GM13976 (cell line): Measurements from ENCODE around the gene EPB41L4A.

Experiments used
- DNase-seq: peaks from one replicate; pipeline ENCODE4 v3.0.0; 2012; ENCODE audit warnings: low spot score
- in situ Hi-C: fragments of 300-500 bp; cut with MboI; formaldehyde crosslinking; loops from one replicate; pipeline ENCODE4 v1.12.0; 2022; ENCODE audit warnings: low sequenced_read_pairs, mixed read lengths, inconsistent platforms; ENCODE audit not compliant: unreplicated experiment
- TF ChIP-seq, protein P1 (sequence below): IDR thresholded peaks from 2 replicates; pipeline ENCODE4 v1.5.1; 2012; ENCODE audit warnings: borderline replicate concordance, mild to moderate bottlenecking; ENCODE audit not compliant: insufficient read depth; ENCODE audit errors: extremely low read depth, missing control alignments, control extremely low read depth

Gene EPB41L4A

DNA sequence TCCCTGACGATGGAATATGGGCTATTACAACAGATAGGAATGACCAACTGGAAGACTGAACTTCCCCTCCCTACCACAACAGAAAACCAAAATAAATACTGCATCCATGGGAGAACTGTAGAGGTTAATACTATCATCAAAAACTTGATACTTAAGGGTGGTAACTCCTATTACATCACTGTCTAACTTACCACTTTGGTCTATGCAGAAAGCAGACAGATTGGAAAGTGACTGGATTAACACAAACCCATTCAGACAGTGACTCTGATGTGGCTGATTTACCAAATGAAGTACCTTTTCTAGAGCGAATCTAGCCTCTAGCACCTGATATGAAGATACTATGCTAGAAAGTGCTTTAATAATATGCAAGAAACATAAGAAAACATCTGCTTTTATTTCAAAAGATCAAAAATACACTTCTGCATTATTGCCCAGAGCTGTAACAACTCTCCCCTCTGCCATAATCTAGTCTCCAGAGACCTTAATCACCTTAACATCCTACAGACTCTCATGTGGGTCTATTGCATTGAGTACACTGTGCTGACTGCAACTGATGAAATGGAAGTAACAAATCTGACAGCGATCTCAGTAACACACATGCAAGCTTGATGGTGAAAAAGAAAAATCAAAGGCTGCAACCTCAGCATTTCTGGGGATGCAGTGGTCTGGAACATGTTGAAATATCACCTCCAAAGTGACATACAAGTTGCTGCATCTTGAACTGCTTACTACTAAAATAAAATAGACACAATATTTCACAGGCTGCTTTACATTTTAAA, 62.7 kb downstream of the EPB41L4A start:
- DNase-seq, result no peak
- in situ Hi-C loops, result no loop called here
- TF ChIP-seq, protein P1, sequence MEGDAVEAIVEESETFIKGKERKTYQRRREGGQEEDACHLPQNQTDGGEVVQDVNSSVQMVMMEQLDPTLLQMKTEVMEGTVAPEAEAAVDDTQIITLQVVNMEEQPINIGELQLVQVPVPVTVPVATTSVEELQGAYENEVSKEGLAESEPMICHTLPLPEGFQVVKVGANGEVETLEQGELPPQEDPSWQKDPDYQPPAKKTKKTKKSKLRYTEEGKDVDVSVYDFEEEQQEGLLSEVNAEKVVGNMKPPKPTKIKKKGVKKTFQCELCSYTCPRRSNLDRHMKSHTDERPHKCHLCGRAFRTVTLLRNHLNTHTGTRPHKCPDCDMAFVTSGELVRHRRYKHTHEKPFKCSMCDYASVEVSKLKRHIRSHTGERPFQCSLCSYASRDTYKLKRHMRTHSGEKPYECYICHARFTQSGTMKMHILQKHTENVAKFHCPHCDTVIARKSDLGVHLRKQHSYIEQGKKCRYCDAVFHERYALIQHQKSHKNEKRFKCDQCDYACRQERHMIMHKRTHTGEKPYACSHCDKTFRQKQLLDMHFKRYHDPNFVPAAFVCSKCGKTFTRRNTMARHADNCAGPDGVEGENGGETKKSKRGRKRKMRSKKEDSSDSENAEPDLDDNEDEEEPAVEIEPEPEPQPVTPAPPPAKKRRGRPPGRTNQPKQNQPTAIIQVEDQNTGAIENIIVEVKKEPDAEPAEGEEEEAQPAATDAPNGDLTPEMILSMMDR, result no peak

DNA sequence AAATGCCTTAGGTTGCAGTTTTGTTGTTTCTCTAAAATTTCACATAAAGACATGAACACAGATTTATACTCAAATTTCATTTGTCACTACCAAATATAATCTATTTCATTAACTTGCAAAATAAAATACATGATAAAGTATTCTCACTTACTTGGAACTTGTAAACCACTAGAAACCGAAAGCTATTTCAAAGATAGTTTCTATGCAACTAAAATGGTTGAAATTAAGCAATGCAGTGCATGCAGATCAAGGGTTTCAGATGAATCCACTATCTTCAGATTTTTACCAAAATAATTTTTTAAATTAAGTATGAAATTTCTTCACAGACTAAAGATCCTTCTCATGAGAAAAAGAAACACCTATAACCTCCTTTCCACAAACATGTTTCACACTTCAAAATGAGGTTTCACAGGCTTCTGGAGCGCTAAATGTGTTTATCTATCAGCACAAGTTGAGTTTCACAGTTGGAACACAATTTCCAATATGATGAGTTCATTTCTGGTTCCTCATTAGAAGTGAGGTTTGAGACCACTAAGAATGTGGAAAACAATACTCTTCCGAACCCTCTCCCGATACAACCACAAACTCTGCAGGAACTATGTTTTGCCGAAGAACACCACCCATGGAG, 63.9 kb downstream of the EPB41L4A start:
- in situ Hi-C loops, result no loop called here
- DNase-seq, result no peak
- TF ChIP-seq, protein P1, result no peak

DNA sequence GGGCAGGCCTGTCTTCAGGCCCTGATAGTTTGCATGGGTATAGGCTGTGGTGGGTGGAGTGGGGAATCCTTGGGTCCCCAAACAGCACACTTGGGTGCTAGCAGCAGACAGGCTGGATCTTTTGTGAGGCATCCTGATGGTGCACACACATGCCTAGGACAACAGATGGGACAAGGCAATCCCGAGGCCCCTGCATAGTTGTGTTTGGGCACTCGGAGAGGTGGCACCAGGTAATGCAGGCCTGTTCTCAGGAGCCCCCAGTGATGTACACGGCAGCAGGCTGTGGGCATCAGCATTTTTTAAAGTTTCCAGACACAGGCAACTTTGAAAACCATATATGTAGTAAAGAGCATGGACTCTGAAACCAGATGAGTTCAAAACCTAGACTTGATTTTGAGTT, 65.4 kb downstream of the EPB41L4A start:
- no peak for DNase-seq
- TF ChIP-seq, protein P1, result no peak
- in situ Hi-C loops, result no loop called here

DNA sequence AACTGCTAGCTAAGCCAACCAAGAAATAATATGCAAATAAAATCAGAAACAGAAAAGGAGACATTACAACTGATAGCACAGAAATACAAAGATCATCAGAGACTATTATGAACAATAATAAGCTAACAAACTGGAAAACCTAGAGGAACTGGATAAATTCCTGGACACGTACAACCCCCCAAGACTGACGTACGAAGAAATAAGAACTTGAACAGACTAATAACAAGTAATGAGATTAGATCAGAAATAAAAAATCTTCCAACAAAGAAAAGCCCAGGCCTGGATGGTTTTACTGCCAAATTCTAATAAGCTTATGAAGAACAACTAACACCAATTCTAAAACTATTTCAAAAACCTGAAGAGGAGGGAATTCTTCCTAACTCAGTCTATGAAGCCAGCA, 67.9 kb downstream of the EPB41L4A start:
- DNase-seq, result no peak
- TF ChIP-seq, protein P1, result no peak
- in situ Hi-C loops, result no loop called here

DNA sequence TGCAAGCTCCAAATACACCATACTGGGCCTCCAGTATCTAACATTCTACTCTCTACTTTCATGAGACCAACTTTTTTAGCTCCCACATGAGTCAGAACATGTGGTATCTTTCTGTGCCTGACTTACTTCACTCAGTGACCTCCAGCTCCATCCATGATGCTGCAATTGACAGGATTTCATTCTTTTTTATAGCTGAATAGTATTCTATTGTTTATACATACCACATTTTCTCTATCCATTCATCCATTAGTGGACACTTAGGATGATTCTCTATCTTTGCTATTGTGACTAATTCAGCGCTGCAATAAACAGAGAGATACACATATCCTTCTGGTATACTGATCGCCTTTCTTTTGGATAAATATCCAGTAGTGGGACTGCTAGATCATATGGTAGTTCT, 68.5 kb downstream of the EPB41L4A start:
- in situ Hi-C loops, result no loop called here
- no peak for DNase-seq
- TF ChIP-seq, protein P1, result no peak

DNA sequence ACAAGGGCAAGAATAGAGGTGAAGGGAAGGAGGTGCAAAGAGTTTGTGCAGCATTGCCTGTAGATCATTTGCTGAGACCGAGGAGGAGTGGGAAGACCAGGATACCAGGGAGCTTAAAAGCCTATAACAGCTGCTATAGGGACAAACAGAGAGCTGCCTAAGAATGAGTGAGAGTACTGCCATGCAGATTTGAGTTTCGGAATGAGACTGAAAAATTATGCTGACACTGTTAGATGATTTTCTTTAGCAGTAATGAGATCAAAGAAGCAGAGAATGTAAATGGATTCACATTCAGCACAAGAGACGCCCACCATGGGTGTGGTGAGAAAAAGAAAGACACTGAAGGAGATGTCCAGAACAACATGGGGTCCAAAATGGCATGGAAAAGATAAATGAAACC, 69.7 kb downstream of the EPB41L4A start:
- TF ChIP-seq, protein P1, result no peak
- in situ Hi-C loops, result no loop called here
- no peak for DNase-seq

DNA sequence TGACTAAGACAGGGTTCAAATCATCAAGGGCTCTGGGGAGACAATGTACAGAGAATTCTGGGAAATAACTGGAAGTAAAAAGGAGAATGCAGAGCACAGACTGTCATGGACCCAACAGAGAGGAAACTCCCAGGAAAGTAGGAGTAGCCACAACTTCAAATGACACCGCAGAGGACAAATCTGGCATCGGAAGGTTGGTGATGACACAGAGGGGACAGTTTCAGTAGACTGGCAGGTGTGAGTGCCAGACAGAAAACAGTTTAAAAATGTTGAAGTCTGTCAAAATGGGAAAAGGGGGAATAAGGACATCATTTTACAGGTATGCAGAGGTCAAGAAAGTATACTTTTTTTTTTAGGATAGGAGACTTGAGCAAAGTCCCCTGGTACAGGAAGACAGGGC, 70.2 kb downstream of the EPB41L4A start:
- in situ Hi-C loops, result no loop called here
- DNase-seq, result no peak
- TF ChIP-seq, protein P1, result no peak
